Natural killer cell (primary cell): Measurements from ENCODE around the gene KAZN. TPM values are rescaled to one million over a fixed set of nuclear protein-coding genes. Genes with fewer than 3 reads are reported as not detected.

Experiments
- ATAC-seq, 3 donors: fragments of 150-1000 bp in 2 of 3; fragments of 200-7000 bp in 1 of 3; cut with Tn5 transposase; 1 replicate in 1 of 3; 2 replicates in 2 of 3; pipeline ENCODE4 v1.10.0; 2021; ENCODE audit warnings: mild to moderate bottlenecking in 2 of 3, moderate library complexity in 2 of 3
- DNase-seq, 2 donors: peaks; one replicate each; pipeline versions ENCODE4 v3.0.0 to v3.0.0-alpha.2; 2013 to 2021; ENCODE audit warnings: mixed read lengths in 1 of 2
- H3K27ac ChIP-seq: one replicate; pipeline ENCODE4 v1.5.1; 2013; ENCODE audit warnings: mild to moderate bottlenecking, low read length
- H3K27me3 ChIP-seq: one replicate; pipeline ENCODE4 v1.6.1; 2013; ENCODE audit warnings: low read length; ENCODE audit not compliant: control insufficient read depth, insufficient read depth
- H3K36me3 ChIP-seq: one replicate; pipeline ENCODE4 v1.6.1; 2013; ENCODE audit warnings: low read length; ENCODE audit not compliant: control insufficient read depth, insufficient read depth
- H3K4me1 ChIP-seq: one replicate; pipeline ENCODE4 v1.6.1; 2013; ENCODE audit warnings: low read length; ENCODE audit not compliant: control insufficient read depth, insufficient read depth
- H3K4me3 ChIP-seq: one replicate; pipeline ENCODE4 v1.5.1; 2013; ENCODE audit warnings: low read length
- H3K9me3 ChIP-seq: one replicate; pipeline ENCODE4 v1.6.1; 2013; ENCODE audit warnings: low read length; ENCODE audit not compliant: control insufficient read depth, insufficient read depth
- H3K27ac Mint-ChIP-seq, 2 donors: one replicate each; pipeline ENCODE4 v1.8.0; 2022; ENCODE audit warnings: mild to moderate bottlenecking in 2 of 2, mixed read lengths in 2 of 2, moderate library complexity in 1 of 2
- H3K27me3 Mint-ChIP-seq, 2 donors: one replicate each; pipeline ENCODE4 v1.8.0; 2022; ENCODE audit warnings: low read depth in 2 of 2, mixed read lengths in 2 of 2
- H3K36me3 Mint-ChIP-seq: one replicate; pipeline ENCODE4 v1.8.0; 2022; ENCODE audit warnings: mixed read lengths
- H3K4me1 Mint-ChIP-seq, 2 donors: one replicate each; pipeline ENCODE4 v1.8.0; 2022; ENCODE audit warnings: mixed read lengths in 2 of 2
- H3K4me3 Mint-ChIP-seq: one replicate; pipeline ENCODE4 v1.8.0; 2022; ENCODE audit warnings: mild to moderate bottlenecking, moderate library complexity, mixed read lengths
- H3K9me3 Mint-ChIP-seq, 2 donors: one replicate each; pipeline ENCODE4 v1.8.0; 2022; ENCODE audit warnings: mixed read lengths in 2 of 2
- CTCF ChIP-seq: fragments of 200-600 bp; IDR thresholded peaks from one replicate; pipeline ENCODE4 v1.8.0; 2022; ENCODE audit warnings: antibody characterized with exemption
- WGBS: methylation state at CpG from one replicate; pipeline ENCODE4 v1.1.7; 2013; ENCODE audit warnings: missing lambda C conversion rate; ENCODE audit not compliant: insufficient coverage; 5-methylcytosine and 5-hydroxymethylcytosine counted together
- intact Hi-C: fragments of 100-400 bp; cut with micrococcal nuclease; formaldehyde crosslinking; loops from one replicate; pipeline ENCODE4 v1.14.2; 2022
- total RNA-seq, 4 donors: library from RNA; stranded (reverse); fragments of 120-200 nt in 1 of 4; gene quantifications; one replicate each; pipeline versions ENCODE4 v1.2.3 to v1.2.4, GENCODE V29; 2013 to 2022

KAZN gene
- total RNA-seq, 3 donors from 2014 or later (not counting 1 experiment from before 2014, with no cell fraction given), result 1.2 to 2.0 (median 1.7) TPM

- Histone ChIP-seq H3K4me1 (no peaks in the 10 kb centered on the region), H3K36me3 (no peaks in the 10 kb centered on the region), H3K9me3 (no peaks in the 10 kb centered on the region), H3K27ac (no peak overlapping the region), H3K4me3 (no peak overlapping the region), H3K27me3 (no peaks in the 10 kb centered on the region)
- no peak for TF ChIP-seq CTCF
- Mint-ChIP-seq H3K9me3 (no peaks in the 10 kb centered on the region), H3K27me3 (peaks cover 0 to 3% of the 10 kb centered on the region in 2 donors), H3K27ac (no peak overlapping the region), H3K36me3 (no peaks in the 10 kb centered on the region), H3K4me1 (no peaks in the 10 kb centered on the region), H3K4me3 (no peak overlapping the region)
- intact Hi-C loops, result no loop called here
- ATAC-seq, result no peak
- WGBS, result 95% methylated on average over 8 of the region's 8 CpGs
- no peak for DNase-seq
Measured at GRCh38 chr1:14986168-14986567, 387.7 kb downstream of the KAZN start.

DNA sequence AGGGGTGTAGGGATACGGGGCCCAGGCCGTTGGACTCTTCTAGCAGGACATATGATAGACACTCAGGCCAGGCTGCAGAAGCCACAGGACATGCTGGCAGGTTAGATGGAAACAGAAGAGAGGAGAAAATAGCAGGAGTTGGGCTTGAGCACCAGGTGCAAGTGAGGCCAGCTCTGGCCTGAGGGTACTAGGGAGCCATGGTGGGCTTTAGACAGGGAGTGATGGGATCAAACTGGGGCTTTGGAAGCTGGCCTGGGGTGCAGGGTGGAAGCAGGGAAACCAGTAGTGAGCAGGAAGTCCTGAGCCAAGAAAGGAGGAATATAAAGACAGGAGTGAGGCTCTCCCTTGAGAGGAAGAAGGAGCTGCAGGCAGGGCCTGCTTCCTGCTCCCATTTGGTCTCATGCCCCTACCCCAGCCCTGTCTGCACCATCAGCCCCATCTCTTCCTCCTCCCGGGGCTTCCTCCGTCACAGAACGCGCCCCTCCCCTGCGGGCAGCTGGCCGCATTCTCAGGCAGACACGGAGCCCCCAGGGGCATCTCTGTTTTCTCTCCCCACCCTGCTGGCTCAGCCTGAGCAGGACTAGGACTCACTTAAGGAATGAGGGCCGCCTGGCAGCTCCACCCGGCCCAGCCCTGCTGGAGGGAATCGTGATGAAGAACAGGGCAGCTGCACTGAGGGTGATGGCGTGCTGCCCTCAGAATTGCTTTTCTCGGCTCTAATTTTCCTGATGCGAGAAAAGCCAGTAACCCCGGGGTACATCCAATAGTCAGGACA, 389.5 kb downstream of the KAZN start:
- H3K4me1 Mint-ChIP-seq, result no peaks in the 10 kb centered on the region
- ATAC-seq (no peak), DNase-seq (no peak)
- H3K27me3 Mint-ChIP-seq, result peaks cover 0 to 5% of the 10 kb centered on the region in 2 donors
- TF ChIP-seq CTCF, result no peak
- WGBS, result 86% methylated on average over 16 of the region's 16 CpGs
- no peak overlapping the region for H3K27ac Mint-ChIP-seq
- H3K4me3 ChIP-seq, result no peak overlapping the region
- H3K36me3 Mint-ChIP-seq, result no peaks in the 10 kb centered on the region
- H3K4me3 Mint-ChIP-seq, result no peak overlapping the region
- no peaks in the 10 kb centered on the region for H3K36me3 ChIP-seq
- H3K27ac ChIP-seq, result no peak overlapping the region
- H3K4me1 ChIP-seq, result no peaks in the 10 kb centered on the region
- no peaks in the 10 kb centered on the region for H3K9me3 ChIP-seq
- H3K27me3 ChIP-seq, result no peaks in the 10 kb centered on the region
- H3K9me3 Mint-ChIP-seq, result no peaks in the 10 kb centered on the region
- intact Hi-C loops, result no loop called here

- Mint-ChIP-seq H3K4me3 (no peak overlapping the region), H3K4me1 (no peaks in the 10 kb centered on the region), H3K27ac (no peak overlapping the region), H3K36me3 (no peaks in the 10 kb centered on the region), H3K27me3 (peaks cover 0 to 5% of the 10 kb centered on the region in 2 donors), H3K9me3 (no peaks in the 10 kb centered on the region)
- 89% methylated on average over 8 of the region's 8 CpGs for WGBS
- H3K36me3 ChIP-seq, result no peaks in the 10 kb centered on the region
- H3K4me3 ChIP-seq, result no peak overlapping the region
- no peak overlapping the region for H3K27ac ChIP-seq
- intact Hi-C loops, result no loop called here
- no peak for ATAC-seq
- no peak for DNase-seq
- H3K9me3 ChIP-seq, result no peaks in the 10 kb centered on the region
- no peaks in the 10 kb centered on the region for H3K4me1 ChIP-seq
- no peaks in the 10 kb centered on the region for H3K27me3 ChIP-seq
- no peak for TF ChIP-seq CTCF
Measured at GRCh38 chr1:14988636-14989035, 390.2 kb downstream of the KAZN start.
